Gastrocnemius medialis (tissue), 4 donors: ENCODE data around the gene C5.

Experiments used
- CTCF ChIP-seq, 5 experiments: fragments of 450-650 bp in 3 of 5; fragments of 200-600 bp in 2 of 5; sonication (generic) in 2 of 5; IDR thresholded peaks in 4 of 5; conservative IDR thresholded peaks in 1 of 5; 1 replicate in 4 of 5; 2 replicates in 1 of 5; pipeline ENCODE4 v1.5.1; 2016 to 2019; ENCODE audit warnings: antibody characterized with exemption in 5 of 5, mild to moderate bottlenecking in 3 of 5, moderate library complexity in 3 of 5
- POLR2A ChIP-seq, 2 donors: fragments of 450-650 bp; IDR thresholded peaks; one replicate each; pipeline ENCODE4 v1.6.1; 2017; ENCODE audit warnings: antibody characterized with exemption in 2 of 2, mild to moderate bottlenecking in 2 of 2, moderate library complexity in 2 of 2

DNA sequence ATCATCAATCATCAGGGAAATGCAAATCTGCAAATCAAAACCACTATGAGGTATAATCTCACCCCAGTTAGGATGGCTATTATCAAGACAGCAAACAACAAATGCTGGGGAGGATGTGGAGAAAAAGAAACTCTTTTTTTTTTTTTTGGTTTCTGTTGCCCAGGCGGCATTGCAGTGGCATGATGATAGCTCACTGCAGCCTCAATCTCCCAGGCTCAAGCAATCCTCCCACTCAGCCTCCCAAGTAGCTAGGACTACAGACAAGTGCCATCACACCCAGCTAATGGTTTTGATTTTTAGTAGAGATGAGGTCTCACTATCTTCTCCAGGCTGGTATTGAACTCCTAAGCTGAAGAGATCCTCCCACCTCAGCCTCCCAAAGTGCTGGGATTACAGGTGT, 19.3 kb upstream of the C5 start:
- no peak for TF ChIP-seq CTCF (IDR thresholded peaks at IDR 0.05 in 4 of 5, conservative IDR thresholded peaks at IDR 0.05 in 1 of 5)
- TF ChIP-seq POLR2A (IDR thresholded peaks at IDR 0.05) = no peak
